Tibial nerve (tissue), 4 donors: ENCODE data around the gene SUDS3. TPM values are rescaled to one million over a fixed set of nuclear protein-coding genes. Genes with fewer than 3 reads are reported as not detected.

ENCODE experiments used
- DNase-seq, 2 donors: peaks; one replicate each; pipeline ENCODE4 v3.0.0-alpha.2; 2019; ENCODE audit warnings: low spot score in 2 of 2
- H3K27ac ChIP-seq, 4 donors: fragments of 200-600 bp; sonication (generic) in 3 of 4; one replicate each; pipeline ENCODE4 v1.5.1; 2017 to 2019; ENCODE audit warnings: mild to moderate bottlenecking in 1 of 4
- H3K27me3 ChIP-seq, 2 donors: fragments of 200-600 bp; sonication (generic) in 1 of 2; one replicate each; pipeline versions ENCODE4 v1.5.1 to v1.6.0; 2017 to 2019
- H3K36me3 ChIP-seq, 3 donors: fragments of 200-600 bp; sonication (generic); one replicate each; pipeline ENCODE4 v1.5.1; 2018 to 2019
- H3K4me1 ChIP-seq, 4 donors: fragments of 200-600 bp; sonication (generic) in 3 of 4; one replicate each; pipeline ENCODE4 v1.5.1; 2017 to 2019
- H3K4me3 ChIP-seq, 4 donors: fragments of 200-600 bp; sonication (generic) in 3 of 4; one replicate each; pipeline ENCODE4 v1.5.1; 2017 to 2019; ENCODE audit warnings: mild to moderate bottlenecking in 1 of 4, moderate library complexity in 1 of 4
- H3K9me3 ChIP-seq, 4 donors: fragments of 200-600 bp; sonication (generic) in 3 of 4; one replicate each; pipeline ENCODE4 v1.5.1; 2017 to 2019
- CTCF ChIP-seq, 5 experiments: fragments of 200-600 bp in 3 of 5; fragments of 450-650 bp in 2 of 5; sonication (generic) in 3 of 5; IDR thresholded peaks; one replicate each; pipeline ENCODE4 v1.5.1; 2016 to 2019; ENCODE audit warnings: antibody characterized with exemption in 5 of 5, mild to moderate bottlenecking in 3 of 5, moderate library complexity in 2 of 5
- EP300 ChIP-seq, 2 donors: sonication (generic); formaldehyde crosslinking; IDR thresholded peaks; one replicate each; pipeline ENCODE4 v1.6.1; 2017; ENCODE audit warnings: antibody characterized with exemption in 2 of 2, mild to moderate bottlenecking in 1 of 2
- POLR2A ChIP-seq, 2 donors: fragments of 450-650 bp; IDR thresholded peaks; one replicate each; pipeline ENCODE4 v1.6.1; 2017; ENCODE audit warnings: antibody characterized with exemption in 2 of 2, mild to moderate bottlenecking in 2 of 2, moderate library complexity in 2 of 2
- WGBS, 2 donors: methylation state at CpG; one replicate each; pipeline ENCODE4 v1.1.5; 2018; 5-methylcytosine and 5-hydroxymethylcytosine counted together
- total RNA-seq, 4 donors: library from RNA; depleted of rRNA; stranded (reverse); fragments of >200 nt; gene quantifications; one replicate each; pipeline ENCODE4 v1.1.0, GENCODE V29; 2016

The SUDS3 gene
- total RNA-seq, 4 donors from 2014 or later = 33.9 to 92.0 (median 58.3) TPM

- Histone ChIP-seq H3K4me1 (no peaks in the 10 kb centered on the region), H3K27ac (no peak overlapping the region), H3K27me3 (no peaks in the 10 kb centered on the region), H3K9me3 (no peaks in the 10 kb centered on the region), H3K4me3 (no peak overlapping the region), H3K36me3 (no peaks in the 10 kb centered on the region)
- 66 to 72% methylated on average over 10 of the region's 10 CpGs for WGBS, 2 donors
- DNase-seq = no peak
- TF ChIP-seq EP300 (IDR thresholded peaks at IDR 0.05) (no peak), POLR2A (IDR thresholded peaks at IDR 0.05) (no peak)
Measured at GRCh38 chr12:118436002-118436730, 59.8 kb downstream of the SUDS3 start.

- no peaks in the 10 kb centered on the region for H3K36me3 ChIP-seq
- no peaks in the 10 kb centered on the region for H3K9me3 ChIP-seq
- no peak for DNase-seq
- H3K27ac ChIP-seq = no peak overlapping the region
- H3K4me3 ChIP-seq = no peak overlapping the region
- no peaks in the 10 kb centered on the region for H3K27me3 ChIP-seq
- no peak for TF ChIP-seq POLR2A (IDR thresholded peaks at IDR 0.05)
- no peak for TF ChIP-seq CTCF (IDR thresholded peaks at IDR 0.05)
- no peak for TF ChIP-seq EP300 (IDR thresholded peaks at IDR 0.05)
- 16 to 27% methylated on average over 2 of the region's 2 CpGs for WGBS, 2 donors
- H3K4me1 ChIP-seq = no peaks in the 10 kb centered on the region
Measured at GRCh38 chr12:118436986-118437385, 60.6 kb downstream of the SUDS3 start.

GRCh38 chr12:118439068-118439467, 62.7 kb downstream of the SUDS3 start:
- no peaks in the 10 kb centered on the region for H3K4me1 ChIP-seq
- 83 to 87% methylated on average over 3 of the region's 3 CpGs for WGBS, 2 donors
- H3K9me3 ChIP-seq = no peaks in the 10 kb centered on the region
- no peak for DNase-seq
- TF ChIP-seq POLR2A (IDR thresholded peaks at IDR 0.05) = no peak
- no peak for TF ChIP-seq CTCF (IDR thresholded peaks at IDR 0.05)
- TF ChIP-seq EP300 (IDR thresholded peaks at IDR 0.05) = no peak
- H3K27ac ChIP-seq = no peak overlapping the region
- H3K27me3 ChIP-seq = no peaks in the 10 kb centered on the region
- H3K4me3 ChIP-seq = no peak overlapping the region
- H3K36me3 ChIP-seq = no peaks in the 10 kb centered on the region

- Histone ChIP-seq H3K27me3 (no peaks in the 10 kb centered on the region), H3K4me3 (no peak overlapping the region), H3K4me1 (no peaks in the 10 kb centered on the region), H3K36me3 (no peaks in the 10 kb centered on the region), H3K27ac (no peak overlapping the region), H3K9me3 (no peaks in the 10 kb centered on the region)
- TF ChIP-seq CTCF (IDR thresholded peaks at IDR 0.05) (no peak), POLR2A (IDR thresholded peaks at IDR 0.05) (no peak), EP300 (IDR thresholded peaks at IDR 0.05) (no peak)
- WGBS, 2 donors = 54 to 70% methylated on average over 4 of the region's 4 CpGs
- DNase-seq = no peak
Measured at GRCh38 chr12:118446247-118446646, 69.9 kb downstream of the SUDS3 start.

- DNase-seq = no peak
- H3K27ac ChIP-seq = no peak overlapping the region
- H3K4me1 ChIP-seq = no peaks in the 10 kb centered on the region
- H3K36me3 ChIP-seq = no peaks in the 10 kb centered on the region
- no peak overlapping the region for H3K4me3 ChIP-seq
- no peaks in the 10 kb centered on the region for H3K9me3 ChIP-seq
- no peak for TF ChIP-seq CTCF (IDR thresholded peaks at IDR 0.05)
- TF ChIP-seq POLR2A (IDR thresholded peaks at IDR 0.05) = no peak
- no peak for TF ChIP-seq EP300 (IDR thresholded peaks at IDR 0.05)
- 80 to 82% methylated on average over 4 of the region's 4 CpGs for WGBS, 2 donors
- no peaks in the 10 kb centered on the region for H3K27me3 ChIP-seq
Measured at GRCh38 chr12:118447181-118447580, 70.8 kb downstream of the SUDS3 start.
